GM18873 (cell line): ENCODE data around the gene MMGT1.
"Not testable (repeated sequence)": the region's sequence is repeated elsewhere in the genome, so short reads cannot be mapped to it uniquely, and the experiment has no call there.

Experiments
- ATAC-seq: cut with Tn5 transposase; IDR thresholded peaks from one replicate; pipeline ENCODE4 v1.9.1; 2021; ENCODE audit warnings: mild to moderate bottlenecking, moderate library complexity, moderate number of reproducible peaks; ENCODE audit not compliant: unreplicated experiment, low FRiP score

The MMGT1 gene

GRCh38 chrX:135931644-135932487 is 41.9 kb downstream of the MMGT1 start:
- no peak for ATAC-seq

- ATAC-seq: no peak
These were observed 45.9 kb downstream of the MMGT1 start for GRCh38 chrX:135927897-135928296.

- ATAC-seq: no peak
These were observed 50.4 kb downstream of the MMGT1 start for GRCh38 chrX:135923353-135923752.

- ATAC-seq: not testable (repeated sequence)
These were observed 53.3 kb downstream of the MMGT1 start for GRCh38 chrX:135920516-135920915.

GRCh38 chrX:135914404-135914803 is 59.4 kb downstream of the MMGT1 start:
- ATAC-seq: no peak
